ENCODE measurements around the gene LRRC4C.

DNA sequence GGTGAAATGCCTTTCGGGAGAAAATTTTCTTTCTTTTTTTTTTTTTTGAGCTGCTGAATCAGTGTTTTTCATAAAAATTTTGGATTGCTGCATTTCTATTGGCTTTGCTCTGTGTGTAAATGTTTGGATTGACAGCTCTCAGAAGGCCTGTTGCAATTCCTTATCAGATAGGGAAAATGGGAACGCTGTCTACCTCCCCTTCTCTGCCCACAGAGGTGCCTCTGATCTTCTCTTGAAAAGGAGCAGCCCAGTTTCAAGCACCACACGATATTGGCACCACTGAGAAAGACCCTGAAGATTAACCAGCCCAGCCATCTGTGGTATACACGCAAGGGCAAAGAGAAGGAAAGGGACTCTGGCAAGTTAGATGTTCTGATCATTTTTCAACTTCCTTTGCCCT, 1272.2 kb downstream of the LRRC4C start:
- TF ChIP-seq, protein P1, sequence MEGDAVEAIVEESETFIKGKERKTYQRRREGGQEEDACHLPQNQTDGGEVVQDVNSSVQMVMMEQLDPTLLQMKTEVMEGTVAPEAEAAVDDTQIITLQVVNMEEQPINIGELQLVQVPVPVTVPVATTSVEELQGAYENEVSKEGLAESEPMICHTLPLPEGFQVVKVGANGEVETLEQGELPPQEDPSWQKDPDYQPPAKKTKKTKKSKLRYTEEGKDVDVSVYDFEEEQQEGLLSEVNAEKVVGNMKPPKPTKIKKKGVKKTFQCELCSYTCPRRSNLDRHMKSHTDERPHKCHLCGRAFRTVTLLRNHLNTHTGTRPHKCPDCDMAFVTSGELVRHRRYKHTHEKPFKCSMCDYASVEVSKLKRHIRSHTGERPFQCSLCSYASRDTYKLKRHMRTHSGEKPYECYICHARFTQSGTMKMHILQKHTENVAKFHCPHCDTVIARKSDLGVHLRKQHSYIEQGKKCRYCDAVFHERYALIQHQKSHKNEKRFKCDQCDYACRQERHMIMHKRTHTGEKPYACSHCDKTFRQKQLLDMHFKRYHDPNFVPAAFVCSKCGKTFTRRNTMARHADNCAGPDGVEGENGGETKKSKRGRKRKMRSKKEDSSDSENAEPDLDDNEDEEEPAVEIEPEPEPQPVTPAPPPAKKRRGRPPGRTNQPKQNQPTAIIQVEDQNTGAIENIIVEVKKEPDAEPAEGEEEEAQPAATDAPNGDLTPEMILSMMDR (conservative IDR thresholded peaks at IDR 0.05; ENCODE audit: low read depth, low read length), result no peak
- no peak for TF ChIP-seq EZH2 (IDR thresholded peaks at IDR 0.05; ENCODE audit: low read length, unreplicated experiment)
